Calu3 (cell line): ENCODE results near the gene HABP4. TPM values are rescaled to one million over a fixed set of nuclear protein-coding genes. Genes with fewer than 3 reads are reported as not detected.

ENCODE experiments used
- BruUV-seq: library from RNA; stranded (reverse); fragments of 400-500 nt; replicated peaks from 2 replicates; lab custom pipeline; 2021; lab: Mats Ljungman, UMichigan
- CTCF ChIA-PET: fragments of 300-600 bp; sonication (Branson Sonifier 250); formaldehyde crosslinking; loops from one replicate; lab custom pipeline; 2022; ENCODE audit warnings: antibody characterized with exemption; lab: Charles Lee
- DNase-seq: peaks from one replicate; pipeline ENCODE4 v3.0.0; 2022
- H3K27ac Mint-ChIP-seq: one replicate; pipeline ENCODE4 v1.8.0; 2022; ENCODE audit warnings: mixed read lengths; ENCODE audit not compliant: unreplicated experiment
- H3K27me3 Mint-ChIP-seq: one replicate; pipeline ENCODE4 v1.8.0; 2022; ENCODE audit warnings: mixed read lengths; ENCODE audit not compliant: unreplicated experiment
- H3K36me3 Mint-ChIP-seq: one replicate; pipeline ENCODE4 v1.8.0; 2022; ENCODE audit warnings: mild to moderate bottlenecking, moderate library complexity, mixed read lengths; ENCODE audit not compliant: insufficient read depth, unreplicated experiment
- H3K4me1 Mint-ChIP-seq: one replicate; pipeline ENCODE4 v1.8.0; 2022; ENCODE audit warnings: mild to moderate bottlenecking, low read depth, mixed read lengths; ENCODE audit not compliant: unreplicated experiment
- H3K4me3 Mint-ChIP-seq: one replicate; pipeline ENCODE4 v1.8.0; 2022; ENCODE audit warnings: mild to moderate bottlenecking, low read depth, moderate library complexity, mixed read lengths; ENCODE audit not compliant: unreplicated experiment
- H3K9me3 Mint-ChIP-seq: one replicate; pipeline ENCODE4 v1.8.0; 2022; ENCODE audit warnings: low read depth, mixed read lengths; ENCODE audit not compliant: unreplicated experiment
- CTCF ChIP-seq: fragments of 200-600 bp; IDR thresholded peaks from one replicate; pipeline ENCODE4 v1.8.0; 2022; ENCODE audit warnings: antibody characterized with exemption; ENCODE audit not compliant: unreplicated experiment
- intact Hi-C: fragments of 100-400 bp; cut with micrococcal nuclease; formaldehyde crosslinking; loops from one replicate; pipeline ENCODE4 v1.10.0; 2022; ENCODE audit not compliant: unreplicated experiment
- total RNA-seq: library from RNA; stranded (reverse); gene quantifications from 2 replicates; pipeline ENCODE4 v1.2.3, GENCODE V29; 2022

Gene HABP4
- total RNA-seq, 1 experiment from 2014 or later: 11.6 TPM

DNA sequence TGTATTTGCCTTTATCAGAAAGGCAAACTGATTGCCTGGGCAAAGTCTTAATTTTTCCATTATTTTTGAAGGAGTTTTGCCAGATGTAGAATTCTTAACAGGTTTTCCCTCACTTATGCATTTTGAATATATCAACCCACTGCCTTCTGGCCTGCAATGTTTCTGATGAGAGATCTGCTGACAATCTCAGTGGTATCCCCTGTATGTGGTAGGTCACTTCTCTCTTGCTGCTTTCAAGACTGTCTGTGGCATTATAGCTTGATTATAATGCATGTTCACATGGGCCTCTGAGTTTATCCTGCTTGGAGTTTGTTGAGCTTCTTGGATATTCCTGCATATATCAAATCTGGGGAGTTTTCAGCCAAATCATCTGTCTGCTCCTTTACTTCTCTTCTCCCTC, 82.2 kb downstream of the HABP4 start:
- DNase-seq: no peak
- BruUV-seq: no TSS peak
- Mint-ChIP-seq H3K36me3 (peaks cover 7% of the 10 kb centered on the region), H3K9me3 (no peaks in the 10 kb centered on the region), H3K27me3 (no peaks in the 10 kb centered on the region), H3K4me1 (no peaks in the 10 kb centered on the region), H3K27ac (no peak overlapping the region), H3K4me3 (no peak overlapping the region)
- intact Hi-C loops: no loop called here
- TF ChIP-seq CTCF: no peak
- CTCF ChIA-PET: no interaction called here

DNA sequence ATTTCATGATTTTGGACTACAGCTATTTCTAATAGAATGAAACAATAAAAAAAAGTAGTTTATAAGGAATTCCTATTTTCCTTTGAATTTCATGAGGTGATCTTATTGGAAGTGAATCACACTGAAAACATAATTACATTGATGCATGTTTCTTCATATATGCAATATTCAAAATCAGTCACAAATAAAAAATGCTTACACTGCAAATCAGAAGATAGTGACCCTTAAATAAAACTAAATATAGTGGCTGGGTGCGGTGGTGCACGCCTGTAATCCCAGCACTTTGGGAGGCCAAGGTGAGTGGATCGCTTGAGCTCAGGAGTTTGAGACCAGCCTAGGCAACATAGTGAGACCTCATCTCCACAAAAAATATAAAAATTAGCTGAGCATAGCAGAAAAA, 90.1 kb downstream of the HABP4 start:
- CTCF ChIA-PET: no interaction called here

More for the DNA sequence above, 90.1 kb downstream of the HABP4 start:
- intact Hi-C loops: no loop called here
- Mint-ChIP-seq H3K27ac (no peak overlapping the region), H3K9me3 (no peaks in the 10 kb centered on the region), H3K27me3 (no peaks in the 10 kb centered on the region), H3K36me3 (no peaks in the 10 kb centered on the region), H3K4me3 (no peak overlapping the region), H3K4me1 (no peaks in the 10 kb centered on the region)
- TF ChIP-seq CTCF: no peak
- no peak for DNase-seq
- BruUV-seq: no TSS peak

Other genes with a start within 250 kb of the HABP4 start
- gene HSD17B3, start 148.0 kb upstream of the HABP4 start, total RNA-seq: 1.2 and 1.5 TPM in 2 replicates
- 20.1 and 21.6 TPM in 2 replicates for gene SLC35D2, start 66.5 kb upstream of the HABP4 start, total RNA-seq
- gene ZNF367, start 31.8 kb upstream of the HABP4 start, total RNA-seq: 8.6 and 9.6 TPM in 2 replicates
- gene CDC14B, start 169.7 kb downstream of the HABP4 start, total RNA-seq: 26.4 and 29.8 TPM in 2 replicates
- 10.5 and 10.8 TPM in 2 replicates for gene PRXL2C, start 205.1 kb downstream of the HABP4 start, total RNA-seq